Uterus (tissue), 4 donors: ENCODE measurements around the gene HOXD10. TPM values are rescaled to one million over a fixed set of nuclear protein-coding genes. Genes with fewer than 3 reads are reported as not detected.

Source experiments
- DNase-seq, 2 donors: peaks; one replicate each; pipeline ENCODE4 v3.0.0-alpha.2; 2019 to 2020
- H3K27ac ChIP-seq, 2 donors: fragments of 200-600 bp; sonication (generic); 1 replicate in 1 of 2; 2 replicates in 1 of 2; pipeline ENCODE4 v1.5.1; 2016 to 2018
- H3K27me3 ChIP-seq, 2 donors: fragments of 200-600 bp; sonication (generic); one replicate each; pipeline ENCODE4 v1.5.1; 2018 to 2019; ENCODE audit warnings: control low read depth in 1 of 2
- H3K36me3 ChIP-seq, 2 donors: fragments of 200-600 bp; sonication (generic); one replicate each; pipeline ENCODE4 v1.5.1; 2019; ENCODE audit warnings: control low read depth in 1 of 2
- H3K4me1 ChIP-seq, 2 donors: fragments of 200-600 bp; sonication (generic); one replicate each; pipeline ENCODE4 v1.5.1; 2018 to 2019; ENCODE audit warnings: control low read depth in 1 of 2
- H3K4me3 ChIP-seq, 2 donors: fragments of 200-600 bp; sonication (generic); 1 replicate in 1 of 2; 2 replicates in 1 of 2; pipeline ENCODE4 v1.5.1; 2018 to 2019; ENCODE audit warnings: mild to moderate bottlenecking in 1 of 2
- H3K9me3 ChIP-seq, 2 donors: fragments of 200-600 bp; sonication (generic); one replicate each; pipeline ENCODE4 v1.5.1; 2019; ENCODE audit warnings: control low read depth in 1 of 2
- CTCF ChIP-seq, 4 experiments: fragments of 200-600 bp in 2 of 4; fragments of 450-650 bp in 2 of 4; sonication (generic) in 2 of 4; IDR thresholded peaks; one replicate each; pipeline ENCODE4 v1.5.1; 2016 to 2019; ENCODE audit warnings: antibody characterized with exemption in 4 of 4, mild to moderate bottlenecking in 2 of 4, moderate library complexity in 1 of 4
- POLR2A ChIP-seq, 2 donors: fragments of 450-650 bp; IDR thresholded peaks; one replicate each; pipeline ENCODE4 v1.6.1; 2016; ENCODE audit warnings: antibody characterized with exemption in 2 of 2, mild to moderate bottlenecking in 1 of 2, moderate library complexity in 1 of 2
- intact Hi-C: fragments of 100-400 bp; cut with DNase I; formaldehyde crosslinking; loops from one replicate; pipeline ENCODE4 v1.15.1; 2023; ENCODE audit warnings: low total_unique reads
- total RNA-seq, 4 donors: library from RNA; depleted of rRNA in 3 of 4; stranded (reverse); fragments of >200 nt in 3 of 4; gene quantifications; one replicate each; pipeline versions ENCODE4 v1.1.0 to v1.2.4, GENCODE V29; 2014 to 2023
- donor health status: DM: yes; HTN: yes; CAD: no.

HOXD10 gene
- total RNA-seq, 4 donors from 2014 or later, result 6.8 to 81.0 (median 53.6) TPM

DNA sequence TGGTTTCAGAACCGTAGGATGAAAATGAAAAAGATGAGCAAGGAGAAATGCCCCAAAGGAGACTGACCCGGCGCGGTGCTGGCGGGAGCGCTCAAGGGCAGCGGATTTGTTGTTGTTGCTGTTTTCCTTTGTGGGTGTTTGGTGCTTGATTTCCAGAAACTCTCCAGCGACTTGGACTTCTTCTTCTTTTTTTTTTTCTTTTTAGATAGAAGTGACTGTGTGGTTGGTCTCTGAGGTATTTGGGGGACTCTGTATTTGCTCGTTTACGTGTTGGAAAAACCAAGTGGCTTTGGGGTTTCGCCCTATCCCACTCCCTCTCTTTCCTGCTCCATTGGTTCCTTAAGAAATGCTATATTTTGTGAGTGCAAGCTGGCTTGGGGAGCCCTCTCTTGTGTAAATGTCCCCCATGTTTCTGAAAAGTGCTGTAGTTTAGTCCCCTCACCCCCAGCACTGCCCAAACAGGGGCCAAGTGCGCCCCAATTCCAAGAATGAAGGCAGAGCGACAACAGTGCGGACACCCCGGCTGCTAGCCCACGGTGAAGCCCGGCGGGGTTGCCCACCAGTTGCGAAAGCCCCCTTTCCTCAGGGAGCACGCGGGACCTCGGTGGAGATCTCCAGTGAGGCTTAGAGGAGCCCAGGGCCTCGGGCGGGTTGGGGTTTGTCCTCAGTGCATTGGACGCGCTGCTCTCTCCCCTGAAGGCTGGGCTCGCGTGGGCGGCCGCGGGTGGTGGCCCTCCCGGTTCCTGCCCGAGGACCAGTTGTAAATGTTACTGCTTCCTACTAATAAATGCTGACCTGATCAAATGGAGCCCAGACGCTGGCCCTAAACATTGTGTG is 7.8 kb downstream of the HOXD10 start:
- peak overlapping the region; percentile 98 to 99 for H3K27ac ChIP-seq
- peak overlapping the region; percentile 51 to 78 for H3K4me3 ChIP-seq
- DNase-seq, result peak in 1 of 2 donors; percentile 35
- H3K9me3 ChIP-seq, result no peaks in the 10 kb centered on the region
- H3K36me3 ChIP-seq, result no peaks in the 10 kb centered on the region
- intact Hi-C loops, result loop anchor here (10.0 kb wide), 2 partner anchors 690 to 1140 kb away; partner anchors contain the start of gene NFE2L2
- no peaks in the 10 kb centered on the region for H3K27me3 ChIP-seq
- H3K4me1 ChIP-seq, result no peaks in the 10 kb centered on the region
- TF ChIP-seq CTCF (IDR thresholded peaks at IDR 0.05) (no peak), POLR2A (IDR thresholded peaks at IDR 0.05) (no peak)

DNA sequence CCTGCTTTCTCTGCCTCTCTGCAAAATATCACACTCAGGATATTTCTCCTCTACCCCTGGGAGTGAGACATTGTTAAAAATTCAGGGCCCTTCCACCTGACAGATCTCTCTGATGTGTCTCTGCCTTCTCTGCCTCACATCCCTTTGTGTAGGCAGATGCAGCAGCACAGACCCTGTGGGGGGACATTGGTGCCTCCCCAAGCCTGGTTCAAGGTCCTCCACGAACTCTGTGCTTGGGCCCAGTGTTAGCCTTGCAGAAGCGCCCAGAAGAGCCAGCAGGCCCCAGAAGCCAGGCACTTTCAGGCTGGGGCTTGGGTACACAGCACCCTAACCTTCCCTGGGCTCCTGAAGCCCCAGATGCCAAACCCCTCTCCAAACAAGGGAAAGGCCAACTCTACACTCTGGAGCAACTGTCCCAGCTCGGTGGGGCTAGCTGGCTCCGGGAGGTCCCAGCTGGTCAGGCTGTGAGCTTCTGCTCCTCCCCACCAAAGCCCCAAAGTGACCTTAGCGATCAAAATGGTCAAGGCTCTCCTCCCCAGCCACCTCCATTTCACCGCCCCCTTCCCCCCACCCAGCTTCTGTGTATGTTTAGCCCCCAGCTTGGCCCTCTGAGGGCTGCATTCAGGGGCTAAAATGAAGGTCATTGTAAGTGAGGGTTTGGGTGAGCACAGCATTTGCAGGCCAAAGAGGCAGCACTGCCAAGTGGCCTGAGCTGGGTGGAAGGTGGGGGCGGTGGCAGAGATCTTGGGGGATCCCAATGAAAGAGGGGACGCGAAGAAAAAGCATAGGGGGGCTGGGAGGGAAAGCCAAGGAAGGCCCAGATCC is 8.6 kb downstream of the HOXD10 start:
- Histone ChIP-seq H3K36me3 (no peaks in the 10 kb centered on the region), H3K27ac (peak overlapping the region; percentile 98 to 99), H3K27me3 (no peaks in the 10 kb centered on the region), H3K9me3 (no peaks in the 10 kb centered on the region), H3K4me3 (peak overlapping the region; percentile 51 to 78), H3K4me1 (no peaks in the 10 kb centered on the region)
- TF ChIP-seq CTCF (IDR thresholded peaks at IDR 0.05), result no peak
- TF ChIP-seq POLR2A (IDR thresholded peaks at IDR 0.05), result no peak
- no peak for DNase-seq
- intact Hi-C loops, result loop anchor here (5.0 to 10.0 kb wide), 3 partner anchors 512 to 1140 kb away; partner anchors contain the start of gene NFE2L2

DNA sequence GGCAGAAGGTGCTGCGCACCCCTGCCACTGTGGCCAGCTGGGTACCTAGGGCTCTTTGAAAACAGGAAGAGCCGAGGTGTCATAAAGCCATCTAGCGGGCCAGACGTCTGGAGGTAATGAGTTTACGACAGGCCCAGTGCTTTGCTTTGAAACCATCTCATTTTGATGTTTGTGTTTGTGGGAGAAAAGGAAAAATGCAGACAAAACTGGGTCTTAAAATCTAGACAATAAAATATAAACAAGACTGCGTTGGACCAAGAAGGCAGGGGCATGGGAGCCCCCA is 9.1 kb downstream of the HOXD10 start:
- TF ChIP-seq POLR2A (IDR thresholded peaks at IDR 0.05) (no peak), CTCF (IDR thresholded peaks at IDR 0.05) (no peak)
- intact Hi-C loops, result loop anchor here (5.0 to 10.0 kb wide), 3 partner anchors 512 to 1139 kb away; partner anchors contain the start of gene NFE2L2

DNA sequence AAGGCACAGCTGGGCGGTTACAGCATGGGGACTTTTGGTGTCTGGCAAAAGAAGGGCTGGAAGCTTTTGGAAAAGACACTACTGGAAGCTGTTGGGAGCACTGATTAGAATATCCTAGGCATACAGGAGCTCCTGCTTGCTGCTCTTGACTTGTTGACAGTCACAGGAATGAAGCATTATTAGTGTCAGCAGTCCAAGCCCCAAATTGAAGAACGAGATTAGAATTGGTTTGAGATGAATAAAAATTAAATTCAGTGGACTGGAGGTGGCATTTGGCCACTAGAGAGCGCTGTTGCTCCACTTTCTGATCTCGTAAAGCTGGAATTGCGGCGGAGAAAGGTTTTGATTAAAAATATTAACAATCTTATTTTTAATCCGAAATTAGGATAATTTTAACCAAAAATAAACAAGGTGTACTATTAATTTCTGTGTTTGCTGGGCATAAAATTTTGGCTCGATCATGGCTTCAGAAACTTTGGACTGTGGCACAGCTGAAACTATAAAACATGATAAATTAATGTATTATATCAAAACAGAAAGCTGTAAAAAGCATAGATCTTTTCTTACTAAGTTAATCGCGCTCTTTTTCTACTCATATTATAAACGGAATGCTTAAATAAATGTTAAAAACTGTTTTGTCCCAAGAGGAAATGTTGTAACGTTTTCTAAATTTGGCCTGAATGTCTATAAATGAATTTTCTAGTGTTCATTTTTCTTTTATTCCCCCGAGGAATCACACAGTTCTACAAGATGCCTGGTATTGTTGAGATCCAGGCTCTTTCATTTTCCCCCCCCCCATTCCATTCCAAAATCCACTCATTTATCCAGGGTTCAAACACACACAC is 10.6 kb downstream of the HOXD10 start:
- H3K4me1 ChIP-seq, result no peaks in the 10 kb centered on the region
- DNase-seq, result peak; percentile 81 to 88
- intact Hi-C loops, result loop anchor here (5.0 to 10.0 kb wide), 3 partner anchors 510 to 1138 kb away; partner anchors contain the start of gene NFE2L2

More for the DNA sequence above, 9.1 kb downstream of the HOXD10 start:
- DNase-seq, result no peak
- Histone ChIP-seq H3K4me1 (no peaks in the 10 kb centered on the region), H3K27ac (peak overlapping the region; percentile 98 to 99), H3K9me3 (no peaks in the 10 kb centered on the region), H3K27me3 (no peaks in the 10 kb centered on the region), H3K4me3 (peak overlapping the region in 1 of 2 donors; percentile 51), H3K36me3 (no peaks in the 10 kb centered on the region)

More for the DNA sequence above, 10.6 kb downstream of the HOXD10 start:
- TF ChIP-seq CTCF (IDR thresholded peaks at IDR 0.05) (peak; percentile 84 to 95 (median 89)), POLR2A (IDR thresholded peaks at IDR 0.05) (peak; percentile 19 to 30)
- Histone ChIP-seq H3K9me3 (no peaks in the 10 kb centered on the region), H3K4me3 (peak overlapping the region; percentile 15 to 16), H3K27ac (peak overlapping the region; percentile 98 to 99), H3K36me3 (no peaks in the 10 kb centered on the region), H3K27me3 (no peaks in the 10 kb centered on the region)
